Measurements from ENCODE around the gene DCC. TPM values are rescaled to one million over a fixed set of nuclear protein-coding genes. Genes with fewer than 3 reads are reported as not detected.

The DCC gene
- total RNA-seq, 1 donor from 2014 or later: not detected

- no peak overlapping the region for H3K27ac Mint-ChIP-seq (ENCODE audit: unreplicated experiment)
- no peaks in the 10 kb centered on the region for H3K4me1 Mint-ChIP-seq (ENCODE audit: low read depth)
- H3K27me3 Mint-ChIP-seq (ENCODE audit: low read depth): no peaks in the 10 kb centered on the region
- TF ChIP-seq CTCF (IDR thresholded peaks at IDR 0.05): no peak
- no peaks in the 10 kb centered on the region for H3K36me3 Mint-ChIP-seq (ENCODE audit: low read depth)
- H3K9me3 Mint-ChIP-seq (ENCODE audit: low read depth): no peaks in the 10 kb centered on the region
- H3K4me3 Mint-ChIP-seq (ENCODE audit: unreplicated experiment): no peak overlapping the region
- no peak for DNase-seq (ENCODE audit: low spot score)
Observed at GRCh38 chr18:52519021-52519420, 179.0 kb downstream of the DCC start.

GRCh38 chr18:52523566-52523965 lies 183.6 kb downstream of the DCC start:
- TF ChIP-seq CTCF (IDR thresholded peaks at IDR 0.05): no peak
- Mint-ChIP-seq H3K27ac (ENCODE audit: unreplicated experiment) (no peak overlapping the region), H3K27me3 (ENCODE audit: low read depth) (peaks cover 2% of the 10 kb centered on the region), H3K9me3 (ENCODE audit: low read depth) (no peaks in the 10 kb centered on the region), H3K36me3 (ENCODE audit: low read depth) (no peaks in the 10 kb centered on the region), H3K4me3 (ENCODE audit: unreplicated experiment) (no peak overlapping the region), H3K4me1 (ENCODE audit: low read depth) (no peaks in the 10 kb centered on the region)
- DNase-seq (ENCODE audit: low spot score): no peak

DNA sequence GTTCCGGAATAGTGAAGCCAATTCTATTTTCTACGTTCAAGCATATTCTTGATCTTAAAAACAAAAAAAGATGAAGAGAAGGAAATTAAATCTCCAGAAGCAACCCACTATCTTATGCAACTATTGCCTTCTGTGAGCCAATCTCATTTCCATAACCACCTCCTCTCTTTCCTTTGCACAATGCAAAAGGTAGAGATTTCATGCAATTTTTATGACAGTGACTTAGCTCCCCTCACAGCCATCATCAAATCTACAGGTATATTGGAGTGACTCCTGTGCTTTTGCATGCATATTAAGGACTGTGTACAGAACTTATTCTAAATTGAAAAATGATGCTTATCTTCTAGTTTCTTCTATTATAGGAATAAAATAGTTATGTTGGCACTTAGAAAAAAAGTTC lies 191.8 kb downstream of the DCC start:
- Mint-ChIP-seq H3K36me3 (ENCODE audit: low read depth) (no peaks in the 10 kb centered on the region), H3K4me1 (ENCODE audit: low read depth) (no peaks in the 10 kb centered on the region), H3K9me3 (ENCODE audit: low read depth) (no peaks in the 10 kb centered on the region), H3K4me3 (ENCODE audit: unreplicated experiment) (no peak overlapping the region), H3K27me3 (ENCODE audit: low read depth) (peaks cover 6% of the 10 kb centered on the region), H3K27ac (ENCODE audit: unreplicated experiment) (no peak overlapping the region)
- no peak for DNase-seq (ENCODE audit: low spot score)
- TF ChIP-seq CTCF (IDR thresholded peaks at IDR 0.05): no peak

GRCh38 chr18:52536039-52536438 lies 196.0 kb downstream of the DCC start:
- no peak for TF ChIP-seq CTCF (IDR thresholded peaks at IDR 0.05)
- no peaks in the 10 kb centered on the region for H3K4me1 Mint-ChIP-seq (ENCODE audit: low read depth)
- DNase-seq (ENCODE audit: low spot score): no peak
- H3K27ac Mint-ChIP-seq (ENCODE audit: unreplicated experiment): no peak overlapping the region
- no peak overlapping the region for H3K4me3 Mint-ChIP-seq (ENCODE audit: unreplicated experiment)
- no peaks in the 10 kb centered on the region for H3K36me3 Mint-ChIP-seq (ENCODE audit: low read depth)
- peaks cover 6% of the 10 kb centered on the region for H3K27me3 Mint-ChIP-seq (ENCODE audit: low read depth)
- H3K9me3 Mint-ChIP-seq (ENCODE audit: low read depth): no peaks in the 10 kb centered on the region

DNA sequence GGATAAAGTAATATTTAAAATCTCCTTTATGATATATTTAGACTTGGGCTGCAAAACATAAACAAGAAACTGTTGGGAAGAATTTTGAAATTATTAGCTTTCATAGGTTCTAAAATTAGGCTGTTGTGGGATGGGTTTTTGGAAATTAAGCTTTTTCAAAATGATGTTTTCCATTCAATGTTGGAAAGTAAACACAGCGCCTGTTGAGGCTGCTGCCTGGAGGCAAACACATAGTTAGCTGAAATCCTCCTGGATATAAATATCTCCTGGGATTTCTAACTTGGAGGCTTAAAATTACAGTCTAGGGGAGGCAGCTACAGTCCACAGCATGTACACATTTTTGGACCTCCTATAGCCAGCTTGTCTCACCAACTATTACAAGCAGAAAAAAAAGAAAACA lies 197.3 kb downstream of the DCC start:
- no peak for DNase-seq (ENCODE audit: low spot score)
- no peaks in the 10 kb centered on the region for H3K4me1 Mint-ChIP-seq (ENCODE audit: low read depth)
- peaks cover 6% of the 10 kb centered on the region for H3K27me3 Mint-ChIP-seq (ENCODE audit: low read depth)
- no peaks in the 10 kb centered on the region for H3K36me3 Mint-ChIP-seq (ENCODE audit: low read depth)
- H3K4me3 Mint-ChIP-seq (ENCODE audit: unreplicated experiment): no peak overlapping the region
- H3K9me3 Mint-ChIP-seq (ENCODE audit: low read depth): no peaks in the 10 kb centered on the region
- no peak for TF ChIP-seq CTCF (IDR thresholded peaks at IDR 0.05)
- H3K27ac Mint-ChIP-seq (ENCODE audit: unreplicated experiment): no peak overlapping the region

Data from chondrocyte (in vitro differentiated cells).